MM.1S (cell line): ENCODE measurements around the gene KCNMA1.

ENCODE experiments used
- EZH2 ChIP-seq: fragments of 300-600 bp; sonication (generic); optimal IDR thresholded peaks from 2 replicates; pipeline ENCODE3; 2017; ENCODE audit warnings: low read depth, mild to moderate bottlenecking, antibody characterized with exemption, low read length, mixed read lengths
- EZH2phosphoT487 ChIP-seq: fragments of 300-600 bp; sonication (generic); IDR thresholded peaks from 2 replicates; pipeline ENCODE4 v1.6.1; 2018; ENCODE audit warnings: antibody characterized with exemption, low read length
- TF ChIP-seq, protein P1 (sequence below): fragments of 300-600 bp; sonication (generic); IDR thresholded peaks from 2 replicates; pipeline ENCODE4 v1.5.1; 2016; ENCODE audit warnings: antibody characterized with exemption, low read length, mixed read lengths

DNA sequence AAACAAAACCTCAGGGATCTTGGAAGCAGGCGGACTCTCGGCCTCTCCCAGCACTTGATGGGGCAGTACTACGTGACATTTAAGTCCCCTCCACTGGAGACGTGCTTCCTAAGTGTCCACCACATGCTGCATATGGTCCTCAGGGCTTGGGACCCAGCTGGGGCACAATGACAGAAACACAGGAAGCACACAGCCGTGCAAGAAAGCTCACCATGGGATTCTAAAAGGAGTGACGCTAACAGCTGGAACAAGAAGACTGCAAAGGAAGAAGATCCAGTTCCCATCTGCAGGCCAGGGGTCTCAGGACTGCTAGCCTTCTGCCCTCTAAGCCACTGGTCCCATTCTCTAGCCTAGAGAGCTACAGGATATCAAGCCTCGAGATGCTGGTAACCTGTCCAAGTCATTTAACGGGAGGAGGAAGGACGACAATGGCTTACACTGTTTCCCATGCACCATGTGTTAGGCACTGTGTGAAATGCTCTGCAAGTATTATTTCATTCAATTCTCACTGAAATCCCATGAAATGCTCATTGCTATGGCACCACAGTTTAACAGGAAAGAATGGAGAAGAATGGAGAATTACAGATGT lies 61.1 kb downstream of the KCNMA1 start:
- TF ChIP-seq, protein P1, sequence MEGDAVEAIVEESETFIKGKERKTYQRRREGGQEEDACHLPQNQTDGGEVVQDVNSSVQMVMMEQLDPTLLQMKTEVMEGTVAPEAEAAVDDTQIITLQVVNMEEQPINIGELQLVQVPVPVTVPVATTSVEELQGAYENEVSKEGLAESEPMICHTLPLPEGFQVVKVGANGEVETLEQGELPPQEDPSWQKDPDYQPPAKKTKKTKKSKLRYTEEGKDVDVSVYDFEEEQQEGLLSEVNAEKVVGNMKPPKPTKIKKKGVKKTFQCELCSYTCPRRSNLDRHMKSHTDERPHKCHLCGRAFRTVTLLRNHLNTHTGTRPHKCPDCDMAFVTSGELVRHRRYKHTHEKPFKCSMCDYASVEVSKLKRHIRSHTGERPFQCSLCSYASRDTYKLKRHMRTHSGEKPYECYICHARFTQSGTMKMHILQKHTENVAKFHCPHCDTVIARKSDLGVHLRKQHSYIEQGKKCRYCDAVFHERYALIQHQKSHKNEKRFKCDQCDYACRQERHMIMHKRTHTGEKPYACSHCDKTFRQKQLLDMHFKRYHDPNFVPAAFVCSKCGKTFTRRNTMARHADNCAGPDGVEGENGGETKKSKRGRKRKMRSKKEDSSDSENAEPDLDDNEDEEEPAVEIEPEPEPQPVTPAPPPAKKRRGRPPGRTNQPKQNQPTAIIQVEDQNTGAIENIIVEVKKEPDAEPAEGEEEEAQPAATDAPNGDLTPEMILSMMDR = no peak
- TF ChIP-seq EZH2 = no peak
- TF ChIP-seq EZH2phosphoT487 = no peak
